Stimulated activated CD8-positive, alpha-beta memory T cell treated with anti-CD3 and anti-CD28 coated beads, Interleukin-7, amount 100 ng/mL, for 1 hour (primary cell): ENCODE data around the gene AAMP.

Experiments
- DNase-seq, 2 donors: peaks; one replicate each; pipeline ENCODE4 v3.0.0-alpha.2; 2020; ENCODE audit warnings: low read depth in 2 of 2

AAMP gene

GRCh38 chr2:218294430-218295022 lies 24.6 kb upstream of the AAMP start:
- DNase-seq = no peak

- DNase-seq = no peak
These were observed 23.9 kb upstream of the AAMP start for GRCh38 chr2:218293715-218294429.

GRCh38 chr2:218292048-218293014 lies 22.4 kb upstream of the AAMP start, which contains the start of gene TMBIM1:
Gene TMBIM1 (minus strand): TSS chr2:218292503. CDS start chr2:218282141, 10,362 bp downstream.
- DNase-seq = peak; percentile 60 to 61

- no peak for DNase-seq
These were observed 21.5 kb upstream of the AAMP start for GRCh38 chr2:218291318-218292047.

GRCh38 chr2:218290316-218291261 lies 20.7 kb upstream of the AAMP start:
- DNase-seq = no peak

GRCh38 chr2:218289639-218290315 lies 19.8 kb upstream of the AAMP start:
- no peak for DNase-seq

GRCh38 chr2:218286570-218287459 lies 16.9 kb upstream of the AAMP start:
- peak; percentile 56 to 65 for DNase-seq

GRCh38 chr2:218285604-218286003 lies 15.7 kb upstream of the AAMP start:
- DNase-seq = no peak

- DNase-seq = peak; percentile 25 to 35
These were observed 14.3 kb upstream of the AAMP start for GRCh38 chr2:218284106-218284811.

GRCh38 chr2:218282173-218282991 lies 12.4 kb upstream of the AAMP start:
- DNase-seq = no peak

GRCh38 chr2:218281449-218281848 lies 11.5 kb upstream of the AAMP start:
- no peak for DNase-seq

GRCh38 chr2:218280260-218280870 lies 10.4 kb upstream of the AAMP start:
- no peak for DNase-seq

- no peak for DNase-seq
These were observed 8.8 kb upstream of the AAMP start for GRCh38 chr2:218278531-218279360.

- no peak for DNase-seq
These were observed 8.0 kb upstream of the AAMP start for GRCh38 chr2:218277921-218278320.

GRCh38 chr2:218276986-218277755 lies 7.2 kb upstream of the AAMP start:
- DNase-seq = no peak
